ENCODE data around the gene XG.
"Not testable (repeated sequence)": the region's sequence is repeated elsewhere in the genome, so short reads cannot be mapped to it uniquely, and the experiment has no call there.

The XG gene

DNA sequence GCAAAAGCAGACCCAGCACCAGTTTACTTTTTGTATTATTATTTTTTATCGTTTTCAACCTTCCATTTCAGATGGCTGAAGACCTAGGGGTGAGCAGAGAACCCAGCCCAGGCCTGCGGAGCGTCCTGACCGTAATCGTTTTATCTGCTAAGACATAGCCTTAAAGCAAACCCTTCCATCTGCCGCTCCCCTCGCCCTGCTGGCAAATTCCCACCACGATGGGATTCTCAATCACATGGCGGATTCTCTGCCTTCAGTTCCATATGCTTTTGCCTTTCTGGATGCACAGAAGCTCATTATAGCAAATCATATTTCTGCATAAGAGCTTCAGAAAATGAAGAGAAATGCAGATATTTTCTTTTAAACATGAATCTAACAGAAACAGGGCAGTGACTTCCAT lies 18.6 kb upstream of the XG start:
- Histone ChIP-seq H3K4me3 (no peak overlapping the region), H3K27ac (no peak overlapping the region)
- TF ChIP-seq, protein P1, sequence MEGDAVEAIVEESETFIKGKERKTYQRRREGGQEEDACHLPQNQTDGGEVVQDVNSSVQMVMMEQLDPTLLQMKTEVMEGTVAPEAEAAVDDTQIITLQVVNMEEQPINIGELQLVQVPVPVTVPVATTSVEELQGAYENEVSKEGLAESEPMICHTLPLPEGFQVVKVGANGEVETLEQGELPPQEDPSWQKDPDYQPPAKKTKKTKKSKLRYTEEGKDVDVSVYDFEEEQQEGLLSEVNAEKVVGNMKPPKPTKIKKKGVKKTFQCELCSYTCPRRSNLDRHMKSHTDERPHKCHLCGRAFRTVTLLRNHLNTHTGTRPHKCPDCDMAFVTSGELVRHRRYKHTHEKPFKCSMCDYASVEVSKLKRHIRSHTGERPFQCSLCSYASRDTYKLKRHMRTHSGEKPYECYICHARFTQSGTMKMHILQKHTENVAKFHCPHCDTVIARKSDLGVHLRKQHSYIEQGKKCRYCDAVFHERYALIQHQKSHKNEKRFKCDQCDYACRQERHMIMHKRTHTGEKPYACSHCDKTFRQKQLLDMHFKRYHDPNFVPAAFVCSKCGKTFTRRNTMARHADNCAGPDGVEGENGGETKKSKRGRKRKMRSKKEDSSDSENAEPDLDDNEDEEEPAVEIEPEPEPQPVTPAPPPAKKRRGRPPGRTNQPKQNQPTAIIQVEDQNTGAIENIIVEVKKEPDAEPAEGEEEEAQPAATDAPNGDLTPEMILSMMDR (IDR thresholded peaks at IDR 0.05) = no peak
- DNase-seq (ENCODE audit: low spot score) = no peak

DNA sequence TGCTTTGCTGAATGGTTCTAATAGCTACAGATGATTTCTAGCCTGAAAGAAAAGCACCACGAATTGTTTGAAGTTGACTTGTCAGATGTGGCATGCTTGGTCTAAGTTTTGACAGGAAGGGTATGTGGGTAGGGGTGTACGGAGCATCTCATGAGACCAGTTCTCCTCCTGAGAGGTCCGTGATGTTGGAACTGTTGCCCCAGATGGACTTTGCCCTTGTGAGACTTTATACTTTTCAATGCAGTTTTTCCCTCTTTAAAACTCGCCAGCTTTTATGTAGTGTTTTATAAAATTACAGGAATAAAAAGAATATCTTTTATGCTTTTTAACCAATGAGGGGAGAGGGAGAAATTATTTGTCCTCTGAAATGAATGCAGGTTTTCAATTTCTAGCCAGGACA lies 16.6 kb upstream of the XG start:
- Histone ChIP-seq H3K27ac (no peak overlapping the region), H3K4me3 (no peak overlapping the region)
- DNase-seq (ENCODE audit: low spot score) = no peak
- TF ChIP-seq, protein P1 (IDR thresholded peaks at IDR 0.05) = no peak

DNA sequence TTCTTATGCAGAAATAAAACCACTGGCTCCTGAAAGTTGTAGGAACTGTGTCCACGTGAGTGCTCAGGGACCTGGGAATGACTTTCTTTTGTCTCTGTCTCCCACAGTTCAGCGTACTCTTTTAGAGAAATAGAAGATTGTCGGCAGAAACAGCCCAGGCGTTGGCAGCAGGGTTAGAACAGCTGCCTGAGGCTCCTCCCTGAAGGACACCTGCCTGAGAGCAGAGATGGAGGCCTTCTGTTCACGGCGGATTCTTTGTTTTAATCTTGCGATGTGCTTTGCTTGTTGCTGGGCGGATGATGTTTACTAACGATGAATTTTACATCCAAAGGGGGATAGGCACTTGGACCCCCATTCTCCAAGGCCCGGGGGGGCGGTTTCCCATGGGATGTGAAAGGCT lies 11.2 kb upstream of the XG start:
- no peak overlapping the region for H3K4me3 ChIP-seq
- TF ChIP-seq, protein P1 (IDR thresholded peaks at IDR 0.05) = no peak
- no peak for DNase-seq (ENCODE audit: low spot score)
- no peak overlapping the region for H3K27ac ChIP-seq

DNA sequence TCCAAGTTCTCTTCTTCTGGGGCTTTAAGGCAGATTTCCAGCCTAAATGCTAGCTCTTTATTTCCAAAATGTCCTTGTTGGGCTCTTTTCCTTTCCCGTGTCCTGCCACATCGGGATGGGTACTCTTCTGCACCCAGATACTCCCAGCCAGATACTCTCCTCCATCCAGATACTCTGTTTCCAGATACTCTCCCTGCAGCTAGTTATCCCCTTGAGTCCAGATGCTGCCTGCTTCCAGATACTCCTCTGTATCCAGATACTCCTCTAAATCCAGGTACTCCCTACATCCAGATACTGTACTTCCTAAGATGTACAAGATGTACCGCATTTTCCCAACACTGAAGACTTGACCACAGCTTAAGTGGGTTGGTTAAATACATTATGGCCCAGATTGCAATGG lies 10.5 kb upstream of the XG start:
- TF ChIP-seq, protein P1 (IDR thresholded peaks at IDR 0.05) = no peak
- no peak overlapping the region for H3K27ac ChIP-seq
- DNase-seq (ENCODE audit: low spot score) = no peak
- H3K4me3 ChIP-seq = no peak overlapping the region

DNA sequence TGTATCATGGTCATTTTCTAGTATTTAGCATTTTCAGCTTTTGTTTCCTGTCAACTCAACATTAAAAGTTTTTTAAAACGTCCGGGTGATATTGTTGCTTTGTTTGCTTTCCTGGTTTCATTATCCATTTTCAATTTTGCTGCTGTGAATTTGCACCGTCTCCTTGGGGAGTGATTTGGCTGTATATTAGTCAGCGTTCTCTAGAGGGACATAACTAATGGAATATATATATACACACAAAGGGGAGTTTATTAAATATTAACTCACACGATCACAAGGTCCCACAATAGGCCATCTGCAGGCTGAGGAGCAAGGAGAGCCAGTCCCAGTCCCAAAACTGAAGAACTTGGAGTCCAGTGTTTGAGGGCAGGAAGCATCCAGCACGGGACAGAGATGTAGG lies 5.6 kb upstream of the XG start:
- not testable (repeated sequence) for H3K4me3 ChIP-seq; H3K27ac ChIP-seq; DNase-seq (ENCODE audit: low spot score)

DNA sequence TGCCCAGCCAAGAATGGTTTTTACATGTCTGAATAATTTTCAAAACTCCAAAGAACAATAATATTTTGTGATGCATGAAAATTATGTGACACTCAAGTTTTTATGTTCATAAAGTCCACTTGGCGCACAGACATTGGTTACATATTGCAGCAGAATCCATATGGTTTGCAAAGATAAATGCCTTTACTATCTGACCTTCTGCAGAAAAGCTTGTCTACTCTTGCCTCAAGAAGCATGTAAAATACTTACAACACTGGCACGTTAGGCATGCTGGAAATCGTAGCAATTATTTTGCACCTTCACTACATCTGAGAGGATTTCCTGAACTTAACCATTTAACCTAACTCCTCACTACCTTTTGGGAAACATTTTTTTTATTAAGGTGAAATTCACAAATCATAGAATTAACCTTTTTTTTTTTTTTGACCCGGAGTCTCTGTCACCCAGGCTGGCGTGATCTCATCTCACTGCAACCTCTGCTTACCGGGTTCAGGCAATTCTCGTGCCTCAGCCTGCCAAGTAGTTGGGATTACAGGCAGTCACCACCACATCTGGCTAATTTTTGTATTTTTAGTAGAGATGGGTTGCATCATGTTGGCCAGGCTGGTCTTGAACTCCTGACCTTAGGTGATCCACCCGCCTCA lies 3.5 kb upstream of the XG start:
- TF ChIP-seq, protein P1 (IDR thresholded peaks at IDR 0.05) = no peak

DNA sequence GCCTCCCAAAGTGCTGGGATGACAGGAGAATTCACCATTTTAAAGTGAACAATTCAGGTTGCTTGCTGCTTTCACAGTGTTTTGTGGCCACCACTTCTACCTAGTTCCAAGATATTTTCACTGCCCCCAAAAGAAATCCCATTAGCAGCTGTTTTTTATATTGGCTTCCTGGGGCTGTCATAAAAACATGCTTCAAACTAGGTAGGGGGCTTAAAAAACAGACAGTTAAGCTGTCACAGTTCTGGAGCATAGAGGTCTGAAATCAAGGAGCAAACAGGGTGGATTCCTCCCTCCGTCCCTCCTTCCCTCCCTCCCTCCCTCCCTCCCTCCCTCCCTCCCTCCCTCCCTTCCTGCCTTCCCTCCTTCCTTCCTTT lies 3.0 kb upstream of the XG start:
- TF ChIP-seq, protein P1 (IDR thresholded peaks at IDR 0.05) = no peak
- DNase-seq (ENCODE audit: low spot score) = no peak
- Histone ChIP-seq H3K27ac (no peak overlapping the region), H3K4me3 (no peak overlapping the region)

More for the DNA sequence above, 3.5 kb upstream of the XG start:
- Histone ChIP-seq H3K27ac (no peak overlapping the region), H3K4me3 (no peak overlapping the region)
- no peak for DNase-seq (ENCODE audit: low spot score)

DNA sequence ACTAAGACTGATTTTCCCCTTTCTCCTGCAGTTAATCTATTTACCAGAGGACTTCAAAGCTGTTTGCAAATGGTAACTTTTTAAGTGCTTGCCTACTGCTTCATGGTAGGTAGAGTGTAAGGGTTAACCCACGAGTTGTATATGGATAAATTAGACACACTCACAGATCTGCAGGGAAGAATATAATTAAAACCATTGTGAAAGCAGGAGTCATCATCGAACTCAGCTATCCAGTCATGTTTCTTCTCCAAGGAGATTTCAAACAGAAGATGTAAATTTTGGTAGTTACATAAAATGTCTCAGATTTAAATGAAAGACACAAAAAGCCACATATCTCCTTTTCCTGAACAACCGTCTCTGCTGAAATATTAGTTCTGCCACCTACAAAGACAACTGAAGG lies 549 bp upstream of the XG start:
- Histone ChIP-seq H3K27ac (no peak overlapping the region), H3K4me3 (no peak overlapping the region)
- TF ChIP-seq, protein P1 (IDR thresholded peaks at IDR 0.05) = no peak
- no peak for DNase-seq (ENCODE audit: low spot score)

DNA sequence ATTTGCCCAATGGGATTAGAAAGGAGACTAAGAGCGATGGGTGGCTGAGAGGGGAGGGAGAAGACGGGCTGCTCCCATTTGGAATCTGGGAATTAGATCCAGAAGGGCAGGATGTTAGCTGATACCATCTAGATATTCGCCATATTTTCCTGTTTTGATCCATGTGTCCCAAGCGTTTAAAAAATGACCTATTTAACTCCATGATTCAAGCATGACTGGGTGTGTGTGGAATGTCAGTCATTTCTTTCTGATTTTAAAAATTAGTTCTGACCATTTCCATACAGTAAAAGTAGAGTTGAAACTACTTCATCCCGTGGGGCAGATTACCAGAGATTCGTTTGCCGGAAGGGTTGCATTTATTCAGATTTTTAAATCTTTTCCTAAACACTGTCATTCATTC lies 601 bp downstream of the XG start:
- not testable (repeated sequence) for DNase-seq (ENCODE audit: low spot score); H3K27ac ChIP-seq; H3K4me3 ChIP-seq

DNA sequence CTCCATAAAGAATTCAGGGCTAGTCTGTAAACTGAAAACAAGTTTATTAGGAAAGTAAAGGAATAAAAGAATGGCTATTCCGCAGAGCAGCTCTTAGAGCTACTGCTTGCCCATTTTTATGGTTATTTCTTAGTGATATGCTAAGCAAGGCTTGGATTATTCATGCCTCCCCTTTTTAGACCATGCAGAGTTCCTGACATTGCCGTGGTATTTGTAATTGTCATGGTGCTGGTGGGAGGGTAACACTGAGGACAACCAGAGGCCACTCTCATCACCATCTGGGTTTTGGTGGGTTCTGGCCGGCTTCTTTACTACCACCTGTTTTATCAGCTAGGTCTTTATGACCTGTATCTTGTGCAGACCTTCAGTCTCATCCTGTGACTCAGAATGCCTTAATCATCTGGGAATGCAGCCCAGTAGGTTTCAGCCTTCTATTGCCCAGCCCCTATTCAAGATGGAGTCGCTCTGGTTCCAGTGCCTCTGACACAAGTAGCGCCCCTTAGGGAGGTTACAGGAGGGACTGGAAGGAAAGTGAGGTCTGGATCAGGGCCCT lies 3.4 kb downstream of the XG start:
- not testable (repeated sequence) for DNase-seq (ENCODE audit: low spot score); H3K27ac ChIP-seq; H3K4me3 ChIP-seq

All from coronary artery (tissue), 2 donors.